Activated T-cell treated with anti-CD3 and anti-CD28 coated beads for 48 hours (primary cell): ENCODE data around the gene KMT2C.

Experiments
- DNase-seq: peaks from one replicate; pipeline ENCODE4 v3.0.0-alpha.2; 2020; ENCODE audit warnings: low read depth

The KMT2C gene

GRCh38 chr7:152196391-152196790 lies 239.4 kb downstream of the KMT2C start:
- DNase-seq = no peak

GRCh38 chr7:152193880-152194279 lies 241.9 kb downstream of the KMT2C start:
- DNase-seq = no peak

- DNase-seq = no peak
These were observed 246.7 kb downstream of the KMT2C start for GRCh38 chr7:152189061-152189460.

GRCh38 chr7:152185558-152185957 lies 250.2 kb downstream of the KMT2C start:
- no peak for DNase-seq

- DNase-seq = no peak
These were observed 255.2 kb downstream of the KMT2C start for GRCh38 chr7:152180587-152180986.

GRCh38 chr7:152180048-152180447 lies 255.8 kb downstream of the KMT2C start:
- DNase-seq = no peak

GRCh38 chr7:152178405-152179058 lies 257.3 kb downstream of the KMT2C start:
- no peak for DNase-seq

GRCh38 chr7:152177681-152178404 lies 258.0 kb downstream of the KMT2C start:
- no peak for DNase-seq

GRCh38 chr7:152176797-152177196 lies 259.0 kb downstream of the KMT2C start:
- DNase-seq = no peak

- no peak for DNase-seq
These were observed 262.3 kb downstream of the KMT2C start for GRCh38 chr7:152173372-152174070.

GRCh38 chr7:152162287-152162686 lies 273.5 kb downstream of the KMT2C start:
- no peak for DNase-seq

- DNase-seq = no peak
These were observed 274.6 kb downstream of the KMT2C start for GRCh38 chr7:152161171-152161570.

GRCh38 chr7:152158801-152159587 lies 276.8 kb downstream of the KMT2C start:
- no peak for DNase-seq

GRCh38 chr7:152152267-152152666 lies 283.5 kb downstream of the KMT2C start:
- no peak for DNase-seq

- DNase-seq = no peak
These were observed 286.4 kb downstream of the KMT2C start for GRCh38 chr7:152149363-152149762.

GRCh38 chr7:152148706-152149105 lies 287.1 kb downstream of the KMT2C start:
- DNase-seq = no peak

GRCh38 chr7:152145853-152146466 lies 289.8 kb downstream of the KMT2C start:
- no peak for DNase-seq

- DNase-seq = no peak
These were observed 291.1 kb downstream of the KMT2C start for GRCh38 chr7:152144557-152145245.

GRCh38 chr7:152142976-152143595 lies 292.7 kb downstream of the KMT2C start:
- DNase-seq = no peak

- DNase-seq = no peak
These were observed 295.2 kb downstream of the KMT2C start for GRCh38 chr7:152140560-152140959.

- no peak for DNase-seq
These were observed 295.7 kb downstream of the KMT2C start for GRCh38 chr7:152140067-152140466.
